Stimulated activated CD4-positive, alpha-beta T cell treated with anti-CD3 and anti-CD28 coated beads, Interleukin-2, amount 100 ng/mL, for 48 hours (primary cell): ENCODE measurements around the gene WNT6.

Source experiments
- DNase-seq, 2 donors: peaks; one replicate each; pipeline ENCODE4 v3.0.0-alpha.2; 2020

WNT6 gene

DNA sequence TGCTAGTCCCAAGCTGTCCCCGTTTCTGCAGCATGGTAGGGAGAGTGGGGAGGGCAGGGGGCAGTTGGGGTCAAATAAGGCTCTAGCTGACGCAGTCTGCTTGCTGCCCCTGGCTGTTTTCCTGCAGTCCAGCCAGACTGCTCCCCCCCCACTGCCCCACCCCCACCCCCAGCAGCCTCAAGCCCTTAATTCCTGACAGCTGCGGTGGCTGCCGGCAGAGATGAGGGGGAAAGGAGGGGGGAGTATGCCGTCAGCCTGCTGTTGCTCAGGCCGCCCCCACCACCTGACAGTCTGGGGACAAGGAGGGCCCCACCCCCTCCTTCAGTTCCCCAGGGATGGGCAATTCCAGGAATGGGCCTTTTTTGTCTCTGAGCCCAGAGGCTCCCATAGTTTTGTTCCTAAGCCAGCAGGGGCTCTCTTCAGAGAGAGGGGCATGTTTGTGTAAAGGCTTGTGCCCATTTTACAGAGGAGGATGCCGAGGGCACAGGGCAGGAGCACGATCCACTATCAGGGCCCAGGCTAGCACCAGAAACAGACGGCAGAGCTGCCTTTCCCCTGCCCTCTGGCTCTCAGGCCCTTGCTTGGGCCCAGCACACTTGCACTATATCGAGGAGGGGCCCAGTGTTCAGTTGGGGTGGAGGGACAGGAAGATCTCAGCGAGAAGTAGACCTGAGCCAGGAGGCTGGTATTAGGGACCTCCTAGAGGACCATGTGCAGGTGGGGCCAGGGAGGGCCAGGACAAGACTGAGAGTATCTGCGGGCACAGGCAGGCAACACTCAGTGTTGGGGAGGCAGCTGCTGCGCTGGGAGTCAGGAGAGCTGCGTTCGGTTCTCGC is 19.5 kb downstream of the WNT6 start:
- no peak for DNase-seq

DNA sequence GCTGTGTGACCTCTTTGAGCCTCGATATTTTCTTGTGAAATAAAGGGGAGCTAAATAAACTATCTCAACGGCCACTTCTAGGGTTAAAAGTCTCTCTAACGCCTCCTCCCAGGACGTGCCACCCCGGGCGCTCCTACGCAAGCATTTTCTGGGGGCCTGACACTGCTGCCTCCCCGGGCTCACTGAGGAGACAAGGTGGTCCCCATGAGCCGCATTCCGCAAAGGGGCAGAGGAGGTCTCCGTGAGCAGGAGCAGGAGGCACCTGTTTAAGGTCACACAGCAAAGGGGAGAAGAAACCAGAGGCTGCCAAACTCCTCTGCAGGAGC is 20.1 kb downstream of the WNT6 start:
- DNase-seq: no peak

DNA sequence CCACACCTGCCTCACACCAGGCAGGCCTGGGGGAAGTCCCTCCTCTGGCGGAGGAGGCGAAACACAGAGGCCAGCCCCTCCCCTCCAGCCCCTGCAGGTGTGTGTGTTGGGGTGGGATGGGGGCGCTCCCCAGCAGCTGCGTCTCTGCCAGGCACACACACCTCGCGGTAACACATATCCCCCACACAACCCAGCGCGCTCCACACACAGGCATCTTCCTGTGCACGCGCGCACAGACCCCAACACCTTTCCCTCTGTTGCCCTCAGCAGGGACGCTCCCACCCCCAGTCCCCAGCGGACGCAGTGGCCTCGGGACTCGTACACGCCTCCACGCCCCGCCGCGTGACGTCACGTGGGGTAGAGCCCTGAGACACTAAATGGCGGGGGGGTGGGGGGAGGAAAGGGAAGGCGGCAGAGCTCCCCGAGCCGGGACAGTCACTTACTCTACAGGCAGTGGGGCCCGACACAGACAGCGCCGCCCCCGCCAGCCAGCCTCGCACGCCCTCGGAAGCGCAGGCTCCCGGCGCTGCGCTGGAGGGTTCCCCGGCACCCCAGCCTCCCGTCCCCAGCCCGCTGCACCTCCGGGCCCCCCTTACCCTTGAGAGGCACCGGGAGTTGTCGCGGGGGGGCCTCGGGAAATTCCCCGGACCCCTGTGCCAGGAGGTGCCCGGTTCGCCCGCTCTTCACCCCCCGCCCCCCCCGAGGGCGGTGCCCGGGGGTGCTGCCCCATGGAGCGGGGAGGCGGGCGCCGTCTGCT is 20.7 kb downstream of the WNT6 start, which contains the start of gene WNT10A:
WNT10A (plus strand) TSS at position 751 of the 757 bp plus-strand sequence. CDS start 144 bp downstream, outside the sequence.
- peak; percentile 44 to 53 for DNase-seq

- no peak for DNase-seq
These were observed 21.4 kb downstream of the WNT6 start for GRCh38 chr2:218880859-218881594.

DNA sequence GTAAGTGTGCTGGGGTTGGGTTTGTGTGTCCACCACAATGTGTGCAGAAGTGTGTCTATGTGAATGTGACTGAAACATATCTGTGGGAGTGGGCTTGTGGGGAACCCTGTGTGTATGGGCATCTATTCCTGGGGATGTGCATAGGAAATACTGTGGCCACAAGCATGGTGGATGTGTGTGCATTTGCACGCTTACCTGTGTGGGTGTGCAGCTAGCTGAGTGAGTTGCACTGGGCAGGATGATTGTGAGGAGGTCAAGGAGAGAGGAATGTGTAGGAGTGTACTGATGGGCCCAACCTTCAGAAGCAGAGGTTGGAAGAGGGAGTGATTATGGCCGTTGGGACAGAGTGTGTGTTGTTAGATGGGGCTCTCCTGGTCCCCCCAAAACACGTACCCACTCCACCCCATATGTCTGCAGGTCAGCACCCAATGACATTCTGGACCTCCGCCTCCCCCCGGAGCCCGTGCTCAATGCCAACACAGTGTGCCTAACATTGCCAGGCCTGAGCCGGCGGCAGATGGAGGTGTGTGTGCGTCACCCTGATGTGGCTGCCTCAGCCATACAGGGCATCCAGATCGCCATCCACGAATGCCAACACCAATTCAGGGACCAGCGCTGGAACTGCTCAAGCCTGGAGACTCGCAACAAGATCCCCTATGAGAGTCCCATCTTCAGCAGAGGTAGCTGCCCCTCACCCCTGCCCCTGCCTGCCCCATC is 22.3 kb downstream of the WNT6 start:
- DNase-seq: no peak

DNA sequence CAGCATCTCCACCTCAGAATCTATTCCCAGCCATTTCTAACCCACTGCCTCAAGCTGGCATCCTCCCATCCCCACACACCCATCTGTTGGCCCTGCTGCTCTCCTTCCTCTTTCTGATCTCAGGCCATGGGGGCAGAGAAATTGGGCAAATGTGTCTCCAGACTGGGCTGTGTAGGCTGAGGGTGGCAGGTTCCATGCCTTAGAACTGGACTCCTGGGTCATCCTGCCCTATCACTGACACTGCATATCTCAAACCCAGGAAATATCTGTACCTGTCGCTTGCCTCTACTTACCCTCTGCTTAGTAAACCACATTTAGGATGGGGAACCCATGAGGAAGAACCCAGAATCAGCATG is 22.8 kb downstream of the WNT6 start:
- no peak for DNase-seq

GRCh38 chr2:218882866-218883366 is 23.3 kb downstream of the WNT6 start:
- no peak for DNase-seq

GRCh38 chr2:218883491-218884490 is 24.2 kb downstream of the WNT6 start:
- no peak for DNase-seq

- DNase-seq: no peak
These were observed 24.9 kb downstream of the WNT6 start for GRCh38 chr2:218884519-218884918.

- no peak for DNase-seq
These were observed 26.7 kb downstream of the WNT6 start for GRCh38 chr2:218885981-218886947.

GRCh38 chr2:218887079-218887478 is 27.5 kb downstream of the WNT6 start:
- DNase-seq: no peak

DNA sequence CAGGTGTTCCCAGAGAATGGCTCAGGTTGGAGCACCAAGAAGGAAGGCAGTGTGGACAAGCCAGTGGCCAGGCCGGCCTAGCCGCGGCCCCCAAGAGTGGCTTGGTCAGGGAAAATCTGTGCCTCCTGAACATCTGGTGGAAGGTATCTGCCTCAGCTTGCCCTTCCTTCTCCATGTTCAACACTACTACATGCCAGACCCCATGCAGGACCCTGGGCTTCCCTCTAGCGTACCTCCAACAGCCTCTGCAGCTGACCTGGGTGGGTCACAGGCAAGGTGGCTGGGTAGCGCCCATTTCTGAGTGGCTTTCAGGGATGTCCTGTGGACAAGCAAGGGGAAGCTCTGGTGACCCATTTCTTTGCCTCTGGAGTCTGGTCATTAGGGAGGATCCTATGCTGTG is 28.7 kb downstream of the WNT6 start:
- DNase-seq: no peak

- DNase-seq: no peak
These were observed 30.3 kb downstream of the WNT6 start for GRCh38 chr2:218889937-218890336.

- DNase-seq: no peak
These were observed 30.8 kb downstream of the WNT6 start for GRCh38 chr2:218890369-218890768.

GRCh38 chr2:218891275-218892135 is 31.9 kb downstream of the WNT6 start:
- no peak for DNase-seq

DNA sequence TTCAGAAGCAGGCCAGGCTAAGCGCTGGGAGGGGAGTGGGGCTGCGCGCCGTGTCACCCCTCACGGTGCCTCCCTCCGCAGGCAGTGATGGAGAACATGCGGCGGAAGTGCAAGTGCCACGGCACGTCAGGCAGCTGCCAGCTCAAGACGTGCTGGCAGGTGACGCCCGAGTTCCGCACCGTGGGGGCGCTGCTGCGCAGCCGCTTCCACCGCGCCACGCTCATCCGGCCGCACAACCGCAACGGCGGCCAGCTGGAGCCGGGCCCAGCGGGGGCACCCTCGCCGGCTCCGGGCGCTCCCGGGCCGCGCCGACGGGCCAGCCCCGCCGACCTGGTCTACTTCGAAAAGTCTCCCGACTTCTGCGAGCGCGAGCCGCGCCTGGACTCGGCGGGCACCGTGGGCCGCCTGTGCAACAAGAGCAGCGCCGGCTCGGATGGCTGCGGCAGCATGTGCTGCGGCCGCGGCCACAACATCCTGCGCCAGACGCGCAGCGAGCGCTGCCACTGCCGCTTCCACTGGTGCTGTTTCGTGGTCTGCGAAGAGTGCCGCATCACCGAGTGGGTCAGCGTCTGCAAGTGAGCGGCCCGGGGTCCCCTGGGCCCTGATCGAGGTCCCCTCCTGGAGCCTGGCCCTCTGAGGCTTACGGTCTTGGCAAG is 33.2 kb downstream of the WNT6 start:
- DNase-seq: peak; percentile 64 to 73

DNA sequence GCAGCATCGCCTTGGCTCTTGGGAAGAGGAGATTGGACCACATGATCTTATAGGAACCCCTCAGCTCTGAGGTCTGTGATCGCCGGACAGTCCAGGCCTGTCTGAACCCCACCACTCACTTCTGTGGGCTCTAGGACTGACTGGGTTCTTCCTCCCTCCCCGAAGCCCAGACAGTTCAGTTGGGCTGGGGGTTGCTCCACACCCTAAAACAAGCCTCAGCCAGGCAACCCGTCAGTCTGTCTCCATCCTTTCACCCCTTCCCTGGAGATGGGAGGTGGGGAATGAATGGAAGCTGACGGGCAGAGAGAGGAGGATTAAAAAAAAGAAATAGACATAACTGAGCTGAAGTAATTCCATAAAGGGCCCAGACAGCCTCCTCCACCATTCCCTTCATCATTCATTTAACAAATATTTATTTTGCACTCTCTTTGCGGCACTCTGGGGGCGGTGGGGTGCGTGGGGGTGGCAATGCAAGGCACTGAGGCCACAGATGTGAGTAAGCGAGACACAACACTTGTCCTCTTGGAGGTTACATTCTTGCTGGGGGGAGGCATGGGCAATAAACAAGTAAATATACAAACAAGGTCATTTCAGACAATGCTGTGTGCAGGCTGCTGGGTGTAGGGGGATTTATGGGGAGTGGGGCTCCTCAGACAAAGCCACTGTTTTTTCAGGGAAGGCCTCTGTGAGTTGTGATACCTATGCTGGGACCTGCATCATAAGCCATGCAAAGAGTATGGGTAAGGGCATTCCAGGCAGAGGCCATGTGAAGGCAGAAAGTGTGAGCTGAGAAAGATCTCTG is 33.9 kb downstream of the WNT6 start:
- DNase-seq: no peak
